ENCODE measurements around the gene SEC22A.

The SEC22A gene

GRCh38 chr3:123305192-123305591, 103.4 kb downstream of the SEC22A start:
- DNase-seq (ENCODE audit: low spot score): no peak

- DNase-seq (ENCODE audit: low spot score): no peak
Measured at GRCh38 chr3:123307064-123307463, 105.3 kb downstream of the SEC22A start.

GRCh38 chr3:123310186-123310585, 108.4 kb downstream of the SEC22A start:
- DNase-seq (ENCODE audit: low spot score): no peak

GRCh38 chr3:123310741-123311140, 109.0 kb downstream of the SEC22A start:
- no peak for DNase-seq (ENCODE audit: low spot score)

GRCh38 chr3:123311201-123311600, 109.5 kb downstream of the SEC22A start:
- DNase-seq (ENCODE audit: low spot score): no peak

GRCh38 chr3:123312331-123313265, 110.9 kb downstream of the SEC22A start:
- DNase-seq (ENCODE audit: low spot score): no peak

GRCh38 chr3:123313889-123314288, 112.1 kb downstream of the SEC22A start:
- DNase-seq (ENCODE audit: low spot score): no peak

- no peak for DNase-seq (ENCODE audit: low spot score)
Measured at GRCh38 chr3:123314359-123315270, 112.9 kb downstream of the SEC22A start.

GRCh38 chr3:123315271-123315595, 113.5 kb downstream of the SEC22A start:
- DNase-seq (ENCODE audit: low spot score): no peak

- DNase-seq (ENCODE audit: low spot score): no peak
Measured at GRCh38 chr3:123317716-123318115, 116.0 kb downstream of the SEC22A start.

GRCh38 chr3:123318374-123318773, 116.6 kb downstream of the SEC22A start:
- no peak for DNase-seq (ENCODE audit: low spot score)

GRCh38 chr3:123319760-123320159, 118.0 kb downstream of the SEC22A start:
- no peak for DNase-seq (ENCODE audit: low spot score)

GRCh38 chr3:123320221-123320620, 118.5 kb downstream of the SEC22A start:
- no peak for DNase-seq (ENCODE audit: low spot score)

GRCh38 chr3:123321806-123322205, 120.1 kb downstream of the SEC22A start:
- DNase-seq (ENCODE audit: low spot score): no peak

GRCh38 chr3:123322866-123323265, 121.1 kb downstream of the SEC22A start:
- DNase-seq (ENCODE audit: low spot score): no peak
